Neural progenitor cell (in vitro differentiated cells): ENCODE data around the gene SPRR2A. TPM values are rescaled to one million over a fixed set of nuclear protein-coding genes. Genes with fewer than 3 reads are reported as not detected.

ENCODE experiments used
- DNase-seq: peaks from one replicate; pipeline ENCODE4 v3.0.0-alpha.2; 2016; ENCODE audit warnings: low spot score
- H2AFZ ChIP-seq: fragments of 200-600 bp; sonication (generic); replicated peaks from 2 replicates; pipeline ENCODE4 v1.6.1; 2016; ENCODE audit warnings: antibody characterized with exemption
- H3F3A ChIP-seq: fragments of 200-600 bp; sonication (generic); 2 replicates; pipeline ENCODE4 v1.6.1; 2016; ENCODE audit warnings: antibody characterized with exemption, low read depth
- H3K27ac ChIP-seq: fragments of 200-600 bp; sonication (generic); 2 replicates; pipeline ENCODE4 v1.5.1; 2016; ENCODE audit warnings: mild to moderate bottlenecking
- H3K27me3 ChIP-seq: fragments of 200-600 bp; sonication (generic); 2 replicates; pipeline ENCODE4 v1.6.1; 2016; ENCODE audit warnings: mild to moderate bottlenecking, moderate library complexity
- H3K36me3 ChIP-seq: fragments of 200-600 bp; sonication (generic); 2 replicates; pipeline ENCODE4 v1.5.1; 2016
- H3K4me1 ChIP-seq: fragments of 200-600 bp; sonication (generic); 2 replicates; pipeline ENCODE4 v1.6.1; 2016; ENCODE audit warnings: mixed run types
- H3K4me2 ChIP-seq: fragments of 200-600 bp; sonication (generic); 2 replicates; pipeline ENCODE4 v1.6.1; 2016
- H3K4me3 ChIP-seq: fragments of 200-600 bp; sonication (generic); 2 replicates; pipeline ENCODE4 v1.5.1; 2016
- H3K79me2 ChIP-seq: fragments of 200-600 bp; sonication (generic); 2 replicates; pipeline ENCODE4 v1.6.1; 2016; ENCODE audit warnings: low read depth
- H3K9ac ChIP-seq: fragments of 200-600 bp; sonication (generic); 2 replicates; pipeline ENCODE4 v1.6.1; 2016
- H3K9me3 ChIP-seq: fragments of 200-600 bp; sonication (generic); 2 replicates; pipeline ENCODE4 v1.5.1; 2016; ENCODE audit warnings: low read depth
- H4K20me1 ChIP-seq: fragments of 200-600 bp; sonication (generic); 2 replicates; pipeline ENCODE4 v1.6.1; 2016; ENCODE audit warnings: low read depth
- H3K27ac Mint-ChIP-seq: 3 replicates; pipeline ENCODE4 v1.8.0; 2021; ENCODE audit warnings: mixed read lengths
- H3K27me3 Mint-ChIP-seq: 2 replicates; pipeline ENCODE4 v1.8.0; 2022; ENCODE audit warnings: low read depth, mild to moderate bottlenecking, inconsistent platforms, moderate library complexity, mixed read lengths; ENCODE audit not compliant: insufficient read depth
- H3K36me3 Mint-ChIP-seq: 3 replicates; pipeline ENCODE4 v1.8.0; 2021; ENCODE audit warnings: mixed read lengths
- H3K4me1 Mint-ChIP-seq: 3 replicates; pipeline ENCODE4 v1.8.0; 2021; ENCODE audit warnings: mixed read lengths
- H3K4me3 Mint-ChIP-seq: 3 replicates; pipeline ENCODE4 v1.8.0; 2021; ENCODE audit warnings: mild to moderate bottlenecking, moderate library complexity, mixed read lengths
- H3K9me3 Mint-ChIP-seq: 3 replicates; pipeline ENCODE4 v1.8.0; 2020; ENCODE audit warnings: mixed read lengths
- CTCF ChIP-seq: fragments of 200-600 bp; sonication (generic); IDR thresholded peaks from 2 replicates; pipeline ENCODE4 v1.5.1; 2017; ENCODE audit warnings: antibody characterized with exemption, mild to moderate bottlenecking
- EZH2 ChIP-seq: fragments of 200-600 bp; sonication (generic); IDR thresholded peaks from 2 replicates; pipeline ENCODE4 v1.6.1; 2017; ENCODE audit warnings: antibody characterized with exemption, mild to moderate bottlenecking, moderate library complexity
- EZH2phosphoT487 ChIP-seq: fragments of 200-600 bp; sonication (generic); IDR thresholded peaks from 2 replicates; pipeline ENCODE4 v1.6.1; 2017; ENCODE audit warnings: antibody characterized with exemption
- total RNA-seq: library from RNA; depleted of rRNA; stranded (reverse); fragments of >200 nt; gene quantifications from 2 replicates; pipeline ENCODE4 v1.2.3, GENCODE V29; 2015; ENCODE audit warnings: low replicate concordance

SPRR2A gene
- not detected in 2 replicates for total RNA-seq

GRCh38 chr1:153057375-153057774, at the start of gene SPRR2A:
SPRR2A (minus strand) TSS chr1:153057512; CDS start chr1:153056735, 777 bp downstream.
- no peak within 1 kb of the TSS for H3K27ac ChIP-seq
- no peak within 1 kb of the TSS for H3K27ac Mint-ChIP-seq
- no peak within 1 kb of the TSS for H3K9ac ChIP-seq
- H3K36me3 Mint-ChIP-seq = no peaks in the 10 kb centered on the region
- H3K4me1 ChIP-seq = no peaks in the 10 kb centered on the region
- no peak for TF ChIP-seq CTCF
- TF ChIP-seq EZH2 = no peak
- no peak for TF ChIP-seq EZH2phosphoT487
- H3K36me3 ChIP-seq = no peaks in the 10 kb centered on the region
- H3K4me3 Mint-ChIP-seq = no peak within 1 kb of the TSS
- no peaks in the 10 kb centered on the region for H3K4me1 Mint-ChIP-seq
- peaks cover 4% of the 10 kb centered on the region for H3K9me3 ChIP-seq
- H4K20me1 ChIP-seq = no peaks in the 10 kb centered on the region
- no peaks in the 10 kb centered on the region for H3K9me3 Mint-ChIP-seq
- H3K27me3 ChIP-seq = no peaks in the 10 kb centered on the region
- no peaks in the 10 kb centered on the region for H3K79me2 ChIP-seq
- H2AFZ ChIP-seq = no peak within 1 kb of the TSS
- H3K4me2 ChIP-seq = no peak within 1 kb of the TSS
- DNase-seq = no peak
- no peak within 1 kb of the TSS for H3K4me3 ChIP-seq
- no peaks in the 10 kb centered on the region for H3K27me3 Mint-ChIP-seq
- no peaks in the 10 kb centered on the region for H3F3A ChIP-seq

- Histone ChIP-seq H3K36me3 (no peaks in the 10 kb centered on the region), H3K9ac (no peak overlapping the region), H3K4me3 (no peak overlapping the region), H3K4me2 (no peak overlapping the region), H3K27me3 (no peaks in the 10 kb centered on the region), H2AFZ (no peak overlapping the region), H3K79me2 (no peaks in the 10 kb centered on the region), H3K27ac (no peak overlapping the region), H3K9me3 (peaks cover 5% of the 10 kb centered on the region), H3F3A (no peaks in the 10 kb centered on the region), H4K20me1 (no peaks in the 10 kb centered on the region), H3K4me1 (no peaks in the 10 kb centered on the region)
- Mint-ChIP-seq H3K36me3 (no peaks in the 10 kb centered on the region), H3K27ac (no peak overlapping the region), H3K27me3 (no peaks in the 10 kb centered on the region), H3K9me3 (no peaks in the 10 kb centered on the region), H3K4me3 (no peak overlapping the region), H3K4me1 (no peaks in the 10 kb centered on the region)
- no peak for DNase-seq
- TF ChIP-seq EZH2 (no peak), CTCF (no peak), EZH2phosphoT487 (no peak)
Measured at GRCh38 chr1:153100245-153100644, 42.9 kb upstream of the SPRR2A start.

DNA sequence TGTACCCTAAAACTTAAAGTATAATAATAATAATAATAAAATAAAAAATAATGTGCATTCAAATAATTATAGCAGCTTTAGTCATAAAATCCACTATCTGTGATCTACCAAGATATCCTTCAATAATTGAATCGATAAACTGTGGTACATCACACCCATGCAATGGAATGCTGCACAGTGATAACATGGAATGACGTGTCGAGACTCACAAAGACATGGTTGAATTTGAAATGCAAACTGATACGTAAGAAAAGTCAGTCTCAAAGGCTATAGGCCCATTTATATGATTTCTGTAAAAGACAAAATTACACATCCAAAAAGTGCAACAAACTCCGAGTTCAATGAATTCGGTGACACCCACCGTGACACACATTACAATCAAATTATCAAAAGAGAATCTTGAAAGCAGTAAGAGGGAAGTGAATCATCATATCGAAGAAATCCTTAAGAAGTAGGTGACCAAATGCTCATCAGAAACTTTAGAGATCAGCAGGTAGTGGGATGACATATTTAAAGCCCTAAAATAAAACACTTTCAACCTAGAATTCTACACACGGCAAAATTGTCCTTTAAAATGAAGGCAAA, 42.2 kb upstream of the SPRR2A start:
- H3K36me3 Mint-ChIP-seq = no peaks in the 10 kb centered on the region
- no peaks in the 10 kb centered on the region for H4K20me1 ChIP-seq
- no peaks in the 10 kb centered on the region for H3K4me1 ChIP-seq
- H3K9me3 Mint-ChIP-seq = no peaks in the 10 kb centered on the region
- H3K27ac ChIP-seq = no peak overlapping the region
- no peak overlapping the region for H3K9ac ChIP-seq
- H2AFZ ChIP-seq = no peak overlapping the region
- H3K27ac Mint-ChIP-seq = no peak overlapping the region
- TF ChIP-seq EZH2 (no peak), EZH2phosphoT487 (no peak), CTCF (no peak)
- H3K27me3 Mint-ChIP-seq = peaks cover 2% of the 10 kb centered on the region
- no peak overlapping the region for H3K4me3 Mint-ChIP-seq
- no peaks in the 10 kb centered on the region for H3K4me1 Mint-ChIP-seq
- H3K9me3 ChIP-seq = peaks cover 8% of the 10 kb centered on the region
- H3K36me3 ChIP-seq = no peaks in the 10 kb centered on the region
- no peak overlapping the region for H3K4me2 ChIP-seq
- no peaks in the 10 kb centered on the region for H3K27me3 ChIP-seq
- DNase-seq = no peak
- H3K79me2 ChIP-seq = no peaks in the 10 kb centered on the region
- H3F3A ChIP-seq = no peaks in the 10 kb centered on the region
- H3K4me3 ChIP-seq = no peak overlapping the region
